ENCODE data around the gene IMMP2L.

Gene IMMP2L

DNA sequence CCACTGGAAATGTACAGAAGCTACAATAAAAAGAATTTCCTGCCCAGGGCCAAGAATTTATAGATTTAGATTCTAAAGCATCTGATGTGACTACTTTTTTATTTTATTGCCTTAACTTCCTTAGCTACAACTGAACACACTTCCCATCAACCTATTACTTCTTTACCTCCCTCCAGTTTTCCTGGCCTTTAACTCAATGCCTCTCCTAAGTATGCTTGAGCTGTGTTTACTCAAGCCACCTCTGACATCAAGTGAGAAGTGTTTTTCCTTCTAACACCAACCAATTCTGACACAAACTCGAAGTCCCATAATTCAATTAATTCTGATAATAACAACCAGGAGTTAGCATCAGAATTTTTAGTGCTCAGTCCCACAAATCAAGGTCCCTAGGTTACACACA is 170.0 kb downstream of the IMMP2L start:
- DNase-seq (ENCODE audit: low read depth): no peak

DNA sequence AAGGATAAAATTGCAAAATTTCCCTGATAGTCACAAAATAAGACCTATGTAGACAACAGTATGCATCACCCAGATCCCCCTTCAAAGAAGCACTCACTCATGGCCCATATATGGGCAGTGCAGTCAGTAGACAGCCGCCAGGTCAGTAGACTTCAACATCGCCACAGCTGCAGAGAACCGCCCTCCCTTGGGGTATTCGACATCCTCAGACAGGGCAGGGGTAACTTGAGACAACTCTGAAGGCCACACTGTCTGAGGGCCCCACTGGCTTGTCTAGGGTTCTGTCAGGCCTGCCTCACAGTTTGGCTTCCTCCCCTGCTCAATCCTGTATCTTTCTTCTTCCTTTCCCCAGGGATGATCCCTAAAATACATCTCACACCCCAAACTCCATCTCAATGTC is 172.3 kb downstream of the IMMP2L start:
- no peak for DNase-seq (ENCODE audit: low read depth)

DNA sequence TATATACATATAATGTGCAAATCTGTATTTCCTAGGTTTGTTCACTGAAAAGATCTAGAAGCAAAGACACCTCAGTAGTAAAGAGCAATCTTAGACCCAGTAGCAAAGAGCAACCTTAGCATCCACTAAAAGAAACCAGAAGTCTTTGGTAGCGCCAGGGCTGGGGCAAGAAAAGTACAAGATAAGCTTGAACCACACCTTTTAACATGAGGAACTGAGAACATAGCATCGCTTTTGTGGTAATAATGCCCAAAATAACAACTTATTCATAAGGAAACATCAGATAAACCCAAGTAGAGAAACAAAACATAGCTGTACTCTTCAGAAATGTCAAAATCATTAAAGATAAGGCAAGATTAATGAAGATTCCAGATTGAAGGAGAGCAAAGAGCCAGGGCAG is 173.4 kb downstream of the IMMP2L start:
- no peak for DNase-seq (ENCODE audit: low read depth)

DNA sequence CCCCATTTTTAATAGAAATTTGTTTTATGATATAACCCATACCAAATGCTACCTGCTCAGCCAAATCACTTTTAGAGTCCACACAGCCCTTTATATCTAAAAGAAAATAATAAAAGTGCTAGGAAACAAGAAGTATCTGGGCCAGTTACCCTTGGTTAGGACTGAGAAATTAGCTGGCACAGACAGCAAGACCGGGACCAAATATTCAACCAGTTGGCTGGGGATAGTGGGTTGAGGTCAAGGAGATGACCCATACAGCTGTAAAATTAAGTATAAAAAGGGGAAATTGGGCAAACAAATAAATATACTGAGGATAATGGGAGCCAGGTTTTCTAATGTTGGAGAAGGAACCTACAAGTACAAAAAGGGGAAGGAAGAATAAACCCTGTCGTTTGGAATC is 174.3 kb downstream of the IMMP2L start:
- DNase-seq (ENCODE audit: low read depth): no peak

DNA sequence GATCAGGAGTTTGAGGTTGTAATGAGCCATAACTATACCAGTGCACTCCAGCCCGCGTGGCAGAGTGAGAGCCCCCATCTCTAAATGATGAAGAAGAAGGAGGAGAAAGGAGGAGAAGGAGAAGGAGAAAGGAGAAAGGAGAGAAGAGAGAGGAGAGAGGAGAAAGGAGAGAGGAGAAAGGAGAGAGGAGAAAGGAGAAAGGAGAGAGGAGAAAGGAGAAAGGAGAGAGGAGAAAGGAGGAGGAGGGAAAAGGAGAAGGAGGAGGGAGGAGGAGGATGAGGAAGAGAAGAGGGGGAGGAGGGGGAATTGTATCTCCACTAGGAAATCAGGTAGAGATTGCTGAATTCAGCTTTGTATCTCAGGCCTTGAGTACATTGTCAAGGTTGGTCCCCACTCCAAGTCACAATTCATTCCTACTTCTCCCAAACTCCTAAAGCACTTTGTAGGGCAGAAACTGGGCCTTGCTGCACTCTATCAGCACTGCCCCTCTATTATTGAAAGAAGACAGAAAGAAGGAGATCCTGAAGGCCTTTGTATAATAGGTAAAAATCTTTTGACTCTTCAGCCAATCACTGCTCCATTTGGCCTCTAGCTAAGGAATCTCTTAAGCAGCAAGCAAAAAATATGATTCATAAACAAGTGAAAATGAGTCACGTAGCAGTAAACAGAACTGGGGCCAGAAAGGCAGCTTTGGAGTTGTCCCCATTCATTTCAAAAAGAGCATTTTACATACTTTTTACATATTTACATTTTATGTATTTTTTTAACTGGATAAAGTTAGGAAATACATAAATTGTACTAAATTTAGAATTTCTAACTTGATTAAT is 178.0 kb downstream of the IMMP2L start:
- no peak for DNase-seq (ENCODE audit: low read depth)

DNA sequence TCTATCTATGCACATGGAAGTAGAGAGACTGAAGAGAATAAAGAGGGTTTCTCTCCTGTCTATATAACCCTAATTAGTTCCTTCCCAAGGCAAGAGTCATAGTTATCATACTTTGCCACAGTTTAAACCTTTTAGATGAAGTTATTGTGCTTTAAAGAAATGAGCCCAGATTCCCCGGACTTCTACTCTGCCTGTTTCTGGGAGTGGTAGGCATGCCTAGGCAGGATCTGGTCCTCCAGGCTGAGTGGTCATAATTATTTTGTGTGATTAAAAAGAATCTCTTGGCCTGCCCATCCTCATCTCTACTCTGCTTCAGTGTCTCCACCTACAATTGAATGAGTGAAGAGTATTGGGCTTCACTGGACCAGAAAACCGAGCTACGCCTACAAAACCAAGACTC is 179.2 kb downstream of the IMMP2L start:
- DNase-seq (ENCODE audit: low read depth): no peak

DNA sequence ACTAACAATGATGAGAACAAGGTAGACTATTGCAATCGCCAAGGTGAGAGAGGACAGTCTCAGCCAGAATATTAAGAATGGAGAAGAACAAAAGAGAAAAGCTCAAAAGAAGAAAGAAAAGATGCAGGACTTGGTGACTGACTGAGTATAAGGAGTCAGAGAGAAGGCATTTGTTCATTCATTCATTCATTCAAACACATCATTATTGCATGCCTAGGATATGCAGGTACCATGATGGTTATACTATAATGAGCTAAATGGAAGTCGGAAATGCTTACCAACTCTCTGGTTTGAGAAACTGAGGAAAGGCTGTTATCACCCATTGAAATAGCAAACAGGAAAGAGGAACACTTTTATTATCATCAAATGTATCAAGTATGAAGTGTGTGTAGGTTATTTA is 180.7 kb downstream of the IMMP2L start:
- no peak for DNase-seq (ENCODE audit: low read depth)

DNA sequence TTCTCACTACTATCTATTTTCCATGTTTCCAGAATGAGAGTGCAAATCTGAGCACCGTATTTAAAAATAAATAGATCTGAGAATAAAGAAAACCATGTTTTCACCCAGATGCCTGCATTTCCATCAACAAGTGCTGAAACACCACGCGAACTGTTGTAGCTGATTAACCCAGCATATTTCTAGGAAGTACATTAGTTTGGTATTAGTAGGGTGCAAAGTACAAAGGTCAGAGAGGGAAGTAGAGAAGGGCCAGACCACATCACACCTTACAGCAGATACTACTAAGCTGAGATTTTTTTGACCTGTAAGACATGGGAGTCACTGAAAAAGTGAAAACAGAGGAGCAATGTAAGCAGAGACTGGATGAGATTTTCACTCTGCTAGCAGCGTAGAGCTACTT is 181.3 kb downstream of the IMMP2L start:
- DNase-seq (ENCODE audit: low read depth): no peak

DNA sequence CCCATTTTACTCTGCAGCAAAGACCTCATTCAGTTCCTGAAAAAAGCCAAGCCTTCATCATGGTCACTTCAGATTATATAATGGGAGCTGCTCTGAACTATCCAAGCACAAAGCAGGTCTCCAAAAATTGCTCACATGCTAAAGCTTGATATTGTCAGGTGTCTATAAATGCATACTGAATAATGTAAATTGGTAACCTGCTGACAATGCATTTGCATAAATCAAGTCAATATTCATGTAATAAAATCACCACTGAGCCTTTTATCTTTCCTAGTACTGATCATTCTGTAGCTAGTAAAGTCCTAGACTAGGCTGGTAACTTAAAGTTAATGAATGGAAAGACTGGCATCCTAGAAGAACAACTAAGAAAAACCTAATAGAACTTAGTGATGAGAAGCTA is 188.3 kb downstream of the IMMP2L start:
- no peak for DNase-seq (ENCODE audit: low read depth)

DNA sequence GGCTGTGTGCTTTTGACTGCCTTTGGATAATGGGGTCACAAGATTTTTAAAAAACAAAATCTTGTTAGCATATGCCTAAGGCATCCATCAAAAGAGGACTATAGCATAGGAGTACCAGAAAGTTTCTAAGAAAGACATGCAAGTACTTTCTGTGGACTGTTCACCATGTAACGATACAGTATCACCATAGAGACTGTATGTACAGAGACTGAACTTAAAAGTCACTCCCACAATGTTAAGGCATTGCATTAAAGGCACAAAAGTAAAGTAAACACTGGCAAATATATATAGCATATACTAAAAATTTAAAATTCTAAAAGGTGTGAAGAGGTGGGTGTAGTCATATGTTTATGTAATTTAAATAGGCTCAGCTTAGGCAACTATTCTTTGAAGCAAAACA is 190.9 kb downstream of the IMMP2L start:
- no peak for DNase-seq (ENCODE audit: low read depth)

DNA sequence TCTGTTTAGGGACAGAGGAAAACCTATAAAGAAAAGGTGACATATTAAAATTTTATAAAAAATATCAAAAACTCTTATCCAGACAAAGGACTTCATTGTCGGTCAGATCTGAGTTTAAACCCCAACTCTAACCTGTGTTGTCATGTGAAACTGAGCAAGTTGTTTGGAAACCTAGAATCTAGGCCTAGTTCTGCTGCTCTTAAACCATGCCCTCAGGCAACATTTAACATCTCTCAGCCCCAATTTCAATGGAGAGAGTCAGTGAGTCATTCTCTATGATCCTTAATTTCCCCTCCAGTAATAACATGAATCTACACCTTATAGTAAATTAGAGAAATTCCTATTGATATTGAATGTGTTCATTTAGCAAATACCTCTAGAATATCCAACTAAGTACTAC is 192.3 kb downstream of the IMMP2L start:
- DNase-seq (ENCODE audit: low read depth): no peak

DNA sequence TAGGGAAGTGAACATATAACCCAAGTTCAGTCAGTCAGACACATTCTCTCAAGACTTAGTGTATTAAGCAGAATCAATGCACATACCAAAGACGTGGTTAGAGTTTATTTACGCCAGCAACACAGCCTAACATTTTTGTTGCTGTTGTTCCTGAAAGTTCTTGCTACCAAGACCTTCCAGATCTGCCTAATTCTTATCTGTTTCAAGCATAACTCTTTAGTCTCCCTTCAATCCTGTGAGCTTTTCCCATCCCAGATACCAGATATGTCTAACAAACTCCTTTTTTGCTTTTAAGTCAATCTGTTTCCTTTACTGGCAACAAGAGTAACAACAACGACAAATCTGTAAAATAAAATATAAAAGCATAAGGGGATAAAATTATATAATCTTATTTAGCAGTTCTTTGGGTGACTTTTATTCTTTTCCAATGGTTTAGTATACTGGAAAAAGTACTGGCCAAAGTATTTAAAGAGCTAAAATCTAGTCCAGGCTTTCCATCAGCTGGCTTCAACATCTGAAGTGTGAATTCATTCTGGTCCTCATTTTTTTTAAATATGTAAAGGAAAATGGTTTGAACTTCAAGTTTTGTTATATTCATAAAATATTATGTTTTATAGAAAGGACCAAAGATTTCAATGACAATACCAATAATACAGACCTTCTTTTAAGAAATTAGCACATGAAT is 193.8 kb downstream of the IMMP2L start:
- DNase-seq (ENCODE audit: low read depth): no peak

DNA sequence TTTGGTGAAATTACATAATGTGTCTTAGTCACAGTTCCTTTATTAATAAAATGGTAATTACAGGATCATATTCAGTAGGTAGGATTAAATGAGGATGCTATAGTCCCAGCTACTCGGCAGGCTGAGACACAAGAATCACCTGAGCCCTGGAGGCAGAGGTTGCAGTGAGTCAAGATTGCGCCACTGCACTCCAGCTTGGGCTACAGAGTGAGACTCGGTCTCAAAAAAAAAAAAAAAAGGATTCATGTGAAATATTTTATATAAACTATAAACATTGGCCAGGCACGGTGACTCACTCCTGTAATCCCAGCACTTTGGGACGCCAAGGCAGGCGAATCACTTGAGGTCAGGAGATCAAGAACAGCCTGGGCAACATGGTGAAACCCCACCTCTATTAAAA is 197.9 kb downstream of the IMMP2L start:
- no peak for DNase-seq (ENCODE audit: low read depth)

DNA sequence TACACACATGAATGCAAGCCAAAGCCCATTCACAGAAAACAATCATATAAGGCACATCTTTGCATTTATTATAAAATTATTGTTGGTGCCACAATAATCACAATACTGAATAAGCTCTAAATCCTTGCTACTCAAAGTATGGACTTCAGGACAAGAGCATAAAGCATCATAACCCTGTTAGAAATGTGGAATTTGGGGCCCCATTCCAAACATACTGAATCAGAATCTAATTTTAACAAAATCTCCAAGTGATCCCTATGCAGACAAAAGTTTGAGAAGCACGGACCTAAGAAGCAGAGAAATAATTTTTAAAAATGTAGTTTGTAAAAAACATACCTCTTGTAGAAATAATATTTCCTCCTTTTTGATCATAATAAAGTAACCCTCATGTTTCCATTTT is 199.2 kb downstream of the IMMP2L start:
- no peak for DNase-seq (ENCODE audit: low read depth)

DNA sequence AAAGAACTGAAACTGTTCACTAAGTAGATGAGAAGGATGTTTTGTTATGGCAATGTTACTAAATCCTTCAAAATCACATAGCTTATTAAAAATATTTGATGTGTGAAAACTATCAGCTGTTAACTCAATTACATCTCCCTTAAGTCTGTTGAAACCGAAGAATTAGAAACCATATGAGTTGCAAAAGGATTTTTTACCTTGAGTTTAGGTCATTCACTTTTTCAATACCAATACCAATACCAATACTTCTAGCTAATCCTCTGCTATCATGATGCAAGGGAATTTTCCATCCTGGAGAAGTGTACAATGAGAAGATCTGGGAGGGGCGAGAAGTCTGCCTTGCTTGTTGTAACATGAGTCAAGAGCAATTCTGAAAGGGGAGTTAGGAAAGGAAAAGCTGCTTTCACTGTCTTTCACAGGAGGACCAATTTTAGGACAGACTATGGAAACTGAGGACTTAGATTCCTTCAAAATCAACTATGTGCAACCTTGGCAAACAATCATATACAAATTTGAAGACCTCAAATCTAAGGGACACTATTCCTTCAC is 199.7 kb downstream of the IMMP2L start:
- DNase-seq (ENCODE audit: low read depth): no peak

DNA sequence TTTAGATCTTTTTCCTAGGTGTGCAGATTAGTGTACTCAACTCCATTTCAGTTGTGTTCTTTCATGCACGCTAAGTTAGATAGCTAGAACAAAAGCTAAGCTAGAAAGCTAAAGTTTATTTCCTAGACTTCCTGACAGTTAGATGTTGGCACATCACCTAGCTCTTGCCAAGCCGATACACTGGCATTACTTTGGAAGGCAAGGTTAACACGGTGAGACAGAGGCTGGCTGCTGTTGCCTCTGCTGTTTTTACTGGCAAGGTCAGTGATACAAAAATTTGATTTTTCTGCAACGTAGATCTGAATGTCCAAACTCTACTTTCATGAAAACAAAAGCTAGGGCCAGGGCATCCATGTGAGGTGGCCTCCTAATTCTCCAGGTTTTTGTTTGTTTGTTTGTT is 203.4 kb downstream of the IMMP2L start:
- no peak for DNase-seq (ENCODE audit: low read depth)

DNA sequence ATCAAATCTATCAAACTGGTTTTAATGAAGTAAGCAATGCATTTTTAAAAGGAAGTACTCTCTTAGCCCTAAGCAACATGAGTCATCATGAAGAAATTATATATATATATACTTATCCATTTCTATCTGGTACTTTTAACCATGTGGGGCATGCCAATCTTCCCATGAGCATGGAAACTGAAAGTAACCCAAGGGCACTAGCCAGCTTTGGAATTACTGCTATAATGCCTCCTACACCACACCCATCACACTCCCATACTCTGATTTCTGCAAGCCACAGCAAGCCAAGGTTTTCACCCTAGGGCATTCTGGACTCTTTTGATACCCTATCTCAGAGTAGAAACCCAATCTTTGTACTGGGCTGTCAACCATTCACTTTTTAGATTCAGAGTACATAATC is 204.6 kb downstream of the IMMP2L start:
- no peak for DNase-seq (ENCODE audit: low read depth)

DNA sequence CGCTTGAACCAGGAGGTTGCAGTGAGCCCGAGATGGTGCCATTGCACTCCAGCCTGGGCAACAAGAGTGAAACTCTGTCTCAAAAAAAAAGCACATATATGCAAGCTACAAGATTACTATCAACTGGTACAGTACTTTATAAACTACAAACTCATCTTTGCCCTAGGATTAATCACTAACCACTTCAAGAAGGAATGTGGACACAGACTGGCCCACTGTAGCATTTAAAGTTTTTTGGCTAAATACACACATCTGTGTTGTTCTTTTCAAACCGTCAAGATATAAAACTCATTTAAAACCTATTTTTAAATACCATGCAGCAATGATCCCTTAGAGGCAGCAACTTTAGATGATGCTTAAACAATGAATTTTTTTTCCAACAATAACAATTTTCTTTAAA is 205.4 kb downstream of the IMMP2L start:
- no peak for DNase-seq (ENCODE audit: low read depth)

DNA sequence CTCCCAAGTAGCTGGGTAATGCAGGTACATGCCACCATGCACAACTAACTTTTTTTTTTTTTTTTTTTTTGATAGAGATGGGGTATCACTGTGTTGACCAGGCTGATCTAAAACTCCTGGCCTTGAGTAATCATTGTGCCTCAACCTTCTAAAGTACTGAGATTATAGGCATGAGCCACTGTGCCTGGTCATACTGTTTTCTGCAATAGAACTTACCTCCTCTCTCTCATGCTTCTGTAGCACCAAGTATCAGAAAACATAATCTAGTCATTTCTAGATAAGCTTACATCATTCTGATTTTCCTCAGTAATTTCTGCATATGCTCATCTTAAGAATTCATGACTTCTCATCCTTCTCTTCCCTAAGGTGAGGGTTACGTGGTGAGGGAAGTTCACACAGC is 210.0 kb downstream of the IMMP2L start:
- DNase-seq (ENCODE audit: low read depth): no peak

DNA sequence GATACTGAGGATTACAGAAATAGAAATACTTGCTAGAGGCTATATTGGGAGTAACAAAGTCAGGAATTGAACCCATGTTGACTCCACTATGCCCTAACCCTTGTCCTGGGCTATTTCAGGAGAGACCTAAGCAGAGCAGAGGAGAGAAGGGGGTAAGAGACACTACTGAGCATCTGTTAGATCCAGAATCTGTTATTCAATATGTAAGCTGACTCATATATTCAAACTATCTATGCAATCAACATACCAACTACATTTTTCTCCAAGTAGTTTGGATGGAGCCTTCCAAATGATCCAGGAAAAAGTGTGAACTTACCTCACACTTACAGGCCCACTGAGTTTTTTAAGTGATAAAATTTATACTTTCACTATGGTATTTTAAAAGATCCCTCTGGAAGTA is 216.1 kb downstream of the IMMP2L start:
- DNase-seq (ENCODE audit: low read depth): no peak

DNA sequence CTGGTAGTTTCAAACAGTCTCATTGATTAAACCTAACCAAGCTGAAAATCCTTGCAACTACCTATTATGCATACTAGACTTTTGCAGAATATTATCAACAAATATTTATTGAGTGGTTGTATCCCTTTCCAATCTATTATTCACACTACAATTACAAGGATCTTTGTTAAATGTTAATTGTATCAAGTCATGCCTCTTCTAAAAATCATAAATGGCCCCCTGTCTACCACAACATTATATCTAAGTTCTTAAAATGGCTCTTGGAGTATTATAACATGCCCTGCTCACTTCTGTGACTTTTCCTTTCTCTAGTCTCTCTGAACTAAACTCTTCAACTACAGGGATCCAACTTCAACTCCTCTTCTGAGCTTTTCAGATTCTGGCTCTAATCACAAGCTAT is 219.3 kb downstream of the IMMP2L start:
- no peak for DNase-seq (ENCODE audit: low read depth)

DNA sequence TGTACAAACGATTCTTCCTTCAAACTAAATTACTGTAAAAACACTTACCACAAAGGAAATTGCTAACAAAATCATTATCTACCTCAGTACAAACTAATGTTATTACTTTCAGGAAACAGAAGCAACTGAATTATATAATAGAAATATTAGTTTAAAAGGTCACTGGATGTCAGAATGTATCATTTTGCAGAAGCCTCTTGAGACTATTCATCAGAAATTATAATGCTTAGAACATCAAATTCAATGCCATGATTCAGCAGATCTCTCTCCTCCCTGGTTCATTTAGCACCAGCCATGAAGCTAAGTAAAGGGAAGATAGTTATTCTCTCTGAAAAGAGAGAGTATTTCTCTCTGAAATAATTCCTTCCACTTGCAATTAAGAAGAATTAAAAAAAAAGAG is 223.3 kb downstream of the IMMP2L start:
- no peak for DNase-seq (ENCODE audit: low read depth)

DNA sequence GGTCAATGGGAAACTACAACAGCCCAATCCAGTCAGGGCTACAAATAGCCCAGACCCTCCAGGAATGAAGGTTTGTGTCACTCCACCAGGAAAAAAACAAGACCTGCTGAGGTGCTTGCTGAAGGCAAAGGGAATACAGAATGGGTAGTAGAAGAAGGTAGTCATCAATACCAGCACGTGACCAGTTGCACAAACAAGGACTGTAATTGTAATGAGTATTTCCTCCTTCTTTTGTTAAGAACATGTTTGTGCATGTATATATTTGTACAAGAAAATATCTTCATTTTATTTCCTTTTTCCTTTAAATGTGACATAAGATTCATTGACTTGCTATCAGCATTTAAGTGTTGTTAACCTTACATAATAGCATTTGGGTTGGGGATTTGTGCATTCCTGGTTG is 229.3 kb downstream of the IMMP2L start:
- no peak for DNase-seq (ENCODE audit: low read depth)

DNA sequence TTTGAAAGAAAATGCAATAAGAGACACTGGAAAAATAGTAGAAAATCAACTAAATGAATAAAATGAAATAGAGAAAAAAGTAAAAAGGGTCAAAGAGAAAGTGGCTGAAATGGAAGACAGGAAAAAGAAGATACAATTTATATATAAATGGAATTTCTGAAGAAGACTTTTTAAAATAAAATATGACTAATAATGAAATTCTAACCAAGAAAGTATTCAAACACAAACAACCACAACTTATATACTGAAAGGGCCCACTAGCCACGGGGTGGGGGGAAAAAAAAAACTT is 232.1 kb downstream of the IMMP2L start:
- DNase-seq (ENCODE audit: low read depth): no peak
